ENCODE data around the gene KRABD2.

KRABD2 gene

GRCh38 chr17:8376271-8377067 is at the start of gene KRABD2:
KRABD2 (minus strand) TSS chr17:8376704.
- H3K36me3 ChIP-seq (replicated peaks in 1 of 2; ENCODE audit: control extremely low read depth in 1 of 2, control insufficient read depth in 1 of 2, extremely low read depth in 1 of 2, insufficient read depth in 2 of 2, low read length in 1 of 2), result peaks cover 6 to 47% of the 10 kb centered on the region in 2 experiments
- peak; percentile 90 for DNase-seq
- H3K4me3 ChIP-seq (ENCODE audit: control extremely low read depth in 1 of 5, extremely low read depth in 1 of 5, insufficient read depth in 1 of 5, low read depth in 2 of 5, low read length in 4 of 5), result peak within 1 kb of the TSS; percentile 81 to 92 (median 87)
- peak within 1 kb of the TSS; percentile 53 to 86 for H3K27ac ChIP-seq (ENCODE audit: low read length in 2 of 2)
- CTCF ChIA-PET, result interaction anchor here (0.5 to 2.0 kb wide), 13 partner anchors 7 to 371 kb away, joined by 3 to 7 read pairs (median 3); partner anchors contain the start of gene SLC25A35
- no peak for TF ChIP-seq EZH2 (IDR thresholded peaks at IDR 0.05; ENCODE audit: borderline replicate concordance, insufficient read depth, low read depth, low read length, poor library complexity, severe bottlenecking)
- peak; percentile 76 for TF ChIP-seq CTCF (IDR thresholded peaks at IDR 0.05)
- peak; percentile 100 for ATAC-seq (ENCODE audit: low read depth)
- H3K27me3 Mint-ChIP-seq, result no peaks in the 10 kb centered on the region
- H3K9ac ChIP-seq (ENCODE audit: low read length), result peak within 1 kb of the TSS; percentile 91
- H3K9me3 ChIP-seq (ENCODE audit: control extremely low read depth in 1 of 3, control insufficient read depth in 2 of 3, insufficient read depth in 1 of 3, low read length in 2 of 3), result no peaks in the 10 kb centered on the region
- H4K20me1 ChIP-seq (ENCODE audit: control insufficient read depth, insufficient read depth, low read length, poor library complexity, severe bottlenecking), result peaks cover 44% of the 10 kb centered on the region
- H3K4me1 ChIP-seq (ENCODE audit: control insufficient read depth in 2 of 2, insufficient read depth in 2 of 2, low read length in 2 of 2), result peaks cover 31 to 33% of the 10 kb centered on the region in 2 donors
- WGBS (ENCODE audit: insufficient coverage), result 3% methylated on average over 37 of the region's 41 CpGs
- peak within 1 kb of the TSS; percentile 91 for H3K27ac Mint-ChIP-seq
- H3K9me3 Mint-ChIP-seq (ENCODE audit: insufficient read depth), result no peaks in the 10 kb centered on the region
- POLR2A ChIA-PET, result interaction anchor here (1.0 kb wide), 1 partner anchor 81 kb away, joined by 3 read pairs; the partner anchor contains the start of gene SLC25A35
- peaks cover 28% of the 10 kb centered on the region for H3K79me2 ChIP-seq (ENCODE audit: control insufficient read depth, insufficient read depth, low read length)
- no peaks in the 10 kb centered on the region for H3K27me3 ChIP-seq (replicated peaks in 1 of 4; ENCODE audit: control extremely low read depth in 1 of 4, control insufficient read depth in 3 of 4, insufficient read depth in 4 of 4, low read length in 3 of 4)
- H3K4me1 Mint-ChIP-seq, result peaks cover 48% of the 10 kb centered on the region
- peak within 1 kb of the TSS; percentile 96 for H3K4me2 ChIP-seq (replicated peaks; ENCODE audit: low read depth, low read length, poor library complexity, severe bottlenecking)
- peak within 1 kb of the TSS; percentile 89 for H2AFZ ChIP-seq (ENCODE audit: insufficient read depth, low read depth, low read length, poor library complexity, severe bottlenecking)
- intact Hi-C loops (cut with micrococcal nuclease), result loop anchor here (1.0 to 2.0 kb wide), 2 partner anchors 88 to 128 kb away; partner anchors contain the start of genes CTC1, PFAS and RANGRF
- peak within 1 kb of the TSS; percentile 92 for H3K4me3 Mint-ChIP-seq

DNA sequence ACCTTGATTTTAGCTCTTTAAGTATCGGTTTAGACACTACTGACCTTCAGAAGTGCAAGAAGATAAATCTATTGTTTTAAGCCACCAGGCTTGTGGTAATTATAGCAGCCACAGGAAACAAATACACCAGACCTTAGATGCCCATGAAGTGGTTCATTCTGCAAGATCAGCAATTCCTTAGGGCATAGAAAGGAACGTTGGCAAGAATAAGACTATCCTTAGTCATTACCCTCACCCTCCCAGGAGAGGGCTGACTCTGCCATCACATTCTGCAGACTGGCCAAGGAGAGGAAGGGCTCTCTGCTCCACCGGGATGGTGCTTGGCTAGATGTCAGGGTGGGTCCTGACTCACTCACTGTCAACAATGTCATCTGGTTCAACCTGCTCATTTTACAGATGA is 45.1 kb upstream of the KRABD2 start:
- ATAC-seq (ENCODE audit: low read depth), result no peak
- Histone ChIP-seq H3K36me3 (replicated peaks in 1 of 2; ENCODE audit: control extremely low read depth in 1 of 2, control insufficient read depth in 1 of 2, extremely low read depth in 1 of 2, insufficient read depth in 2 of 2, low read length in 1 of 2) (no peaks in the 10 kb centered on the region), H3K4me2 (replicated peaks; ENCODE audit: low read depth, low read length, poor library complexity, severe bottlenecking) (no peak overlapping the region), H3K9me3 (ENCODE audit: control extremely low read depth in 1 of 3, control insufficient read depth in 2 of 3, insufficient read depth in 1 of 3, low read length in 2 of 3) (peaks cover 0 to 4% (median 0%) of the 10 kb centered on the region in 3 donors), H4K20me1 (ENCODE audit: control insufficient read depth, insufficient read depth, low read length, poor library complexity, severe bottlenecking) (no peaks in the 10 kb centered on the region), H3K27me3 (replicated peaks in 1 of 4; ENCODE audit: control extremely low read depth in 1 of 4, control insufficient read depth in 3 of 4, insufficient read depth in 4 of 4, low read length in 3 of 4) (peaks cover 0 to 17% (median 10%) of the 10 kb centered on the region in 4 experiments), H3K4me1 (ENCODE audit: control insufficient read depth in 2 of 2, insufficient read depth in 2 of 2, low read length in 2 of 2) (no peaks in the 10 kb centered on the region), H2AFZ (ENCODE audit: insufficient read depth, low read depth, low read length, poor library complexity, severe bottlenecking) (no peak overlapping the region), H3K27ac (ENCODE audit: low read length in 2 of 2) (no peak overlapping the region), H3K4me3 (ENCODE audit: control extremely low read depth in 1 of 5, extremely low read depth in 1 of 5, insufficient read depth in 1 of 5, low read depth in 2 of 5, low read length in 4 of 5) (no peak overlapping the region), H3K9ac (ENCODE audit: low read length) (no peak overlapping the region), H3K79me2 (ENCODE audit: control insufficient read depth, insufficient read depth, low read length) (no peaks in the 10 kb centered on the region)
- TF ChIP-seq EZH2 (IDR thresholded peaks at IDR 0.05; ENCODE audit: borderline replicate concordance, insufficient read depth, low read depth, low read length, poor library complexity, severe bottlenecking) (no peak), CTCF (IDR thresholded peaks at IDR 0.05) (no peak)
- intact Hi-C loops (cut with micrococcal nuclease), result no loop called here
- ChIA-PET POLR2A (no interaction called here), CTCF (interaction anchor here (0.6 to 2.5 kb wide), 3 partner anchors 11 to 604 kb away, joined by 3 to 16 read pairs (median 3); no protein-coding TSS in a partner anchor)
- H3K9me3 Mint-ChIP-seq (ENCODE audit: insufficient read depth), result no peaks in the 10 kb centered on the region
- peaks cover 53% of the 10 kb centered on the region for H3K27me3 Mint-ChIP-seq
- no peaks in the 10 kb centered on the region for H3K4me1 Mint-ChIP-seq
- WGBS (ENCODE audit: insufficient coverage), result 100% methylated on average over 1 of the region's 3 CpGs
- DNase-seq, result no peak
- no peak overlapping the region for H3K27ac Mint-ChIP-seq
- no peak overlapping the region for H3K4me3 Mint-ChIP-seq

Data from B cell (primary cell).